HEK293T (cell line): ENCODE results near the gene SCN10A.

Experiments
- ARNT ChIP-seq: fragments of 450-650 bp; IDR thresholded peaks from 2 replicates; pipeline ENCODE4 v1.6.1; 2017; ENCODE audit warnings: mild to moderate bottlenecking
- BHLHE40 ChIP-seq: fragments of 450-650 bp; IDR thresholded peaks from 2 replicates; pipeline ENCODE4 v1.6.1; 2016; ENCODE audit warnings: mild to moderate bottlenecking, moderate library complexity, borderline replicate concordance
- FOXK2 ChIP-seq: fragments of 450-650 bp; IDR thresholded peaks from 2 replicates; pipeline ENCODE4 v1.6.1; 2016; ENCODE audit warnings: mild to moderate bottlenecking
- HDGF ChIP-seq: fragments of 450-650 bp; IDR thresholded peaks from 2 replicates; pipeline ENCODE4 v1.6.1; 2017; ENCODE audit warnings: antibody characterized with exemption, borderline replicate concordance
- NFRKB ChIP-seq: fragments of 450-650 bp; IDR thresholded peaks from 2 replicates; pipeline ENCODE4 v1.6.1; 2016; ENCODE audit warnings: mild to moderate bottlenecking, moderate library complexity

GRCh38 chr3:38707730-38708129 is 108.3 kb downstream of the SCN10A start:
- no peak for TF ChIP-seq ARNT
- TF ChIP-seq BHLHE40, result no peak
- no peak for TF ChIP-seq HDGF
- TF ChIP-seq FOXK2, result no peak
- no peak for TF ChIP-seq NFRKB
